ES-I3 (cell line): Measurements from ENCODE around the gene SNRNP200.
"Not testable (repeated sequence)": the region's sequence is repeated elsewhere in the genome, so short reads cannot be mapped to it uniquely, and the experiment has no call there.

Experiments used
- H3K36me3 ChIP-seq: 2 replicates; pipeline ENCODE4 v1.6.1; 2013; ENCODE audit warnings: mild to moderate bottlenecking, low read length, control low read depth, moderate library complexity; ENCODE audit not compliant: insufficient read depth
- H3K4me1 ChIP-seq: 2 replicates; pipeline ENCODE4 v1.6.1; 2013; ENCODE audit warnings: mild to moderate bottlenecking, control low read depth, low read length; ENCODE audit not compliant: insufficient read depth
- H3K9ac ChIP-seq: 2 replicates; pipeline ENCODE4 v1.6.1; 2013; ENCODE audit warnings: low read depth, mild to moderate bottlenecking, low read length, moderate library complexity
- H3K9me3 ChIP-seq: 2 replicates; pipeline ENCODE4 v1.6.1; 2013; ENCODE audit warnings: mild to moderate bottlenecking, low read length, moderate library complexity; ENCODE audit not compliant: control insufficient read depth, insufficient read depth

SNRNP200 gene

GRCh38 chr2:96258166-96259022, 47.0 kb downstream of the SNRNP200 start:
- Histone ChIP-seq H3K36me3 (peaks cover 4% of the 10 kb centered on the region), H3K9me3 (no peaks in the 10 kb centered on the region), H3K9ac (no peak overlapping the region), H3K4me1 (peaks cover 17% of the 10 kb centered on the region)

- not testable (repeated sequence) for H3K9ac ChIP-seq, H3K9me3 ChIP-seq, H3K36me3 ChIP-seq
- H3K4me1 ChIP-seq: peaks cover 17% of the 10 kb centered on the region
These were observed 47.6 kb downstream of the SNRNP200 start for GRCh38 chr2:96257744-96258143.

GRCh38 chr2:96256611-96257113, 48.7 kb downstream of the SNRNP200 start:
- H3K36me3 ChIP-seq: peaks cover 8% of the 10 kb centered on the region
- H3K4me1 ChIP-seq: peaks cover 17% of the 10 kb centered on the region
- no peak overlapping the region for H3K9ac ChIP-seq
- no peaks in the 10 kb centered on the region for H3K9me3 ChIP-seq

GRCh38 chr2:96254571-96254970, 50.8 kb downstream of the SNRNP200 start:
- H3K9me3 ChIP-seq: no peaks in the 10 kb centered on the region
- H3K4me1 ChIP-seq: peaks cover under 1% of the 10 kb centered on the region
- peaks cover 8% of the 10 kb centered on the region for H3K36me3 ChIP-seq
- H3K9ac ChIP-seq: no peak overlapping the region

DNA sequence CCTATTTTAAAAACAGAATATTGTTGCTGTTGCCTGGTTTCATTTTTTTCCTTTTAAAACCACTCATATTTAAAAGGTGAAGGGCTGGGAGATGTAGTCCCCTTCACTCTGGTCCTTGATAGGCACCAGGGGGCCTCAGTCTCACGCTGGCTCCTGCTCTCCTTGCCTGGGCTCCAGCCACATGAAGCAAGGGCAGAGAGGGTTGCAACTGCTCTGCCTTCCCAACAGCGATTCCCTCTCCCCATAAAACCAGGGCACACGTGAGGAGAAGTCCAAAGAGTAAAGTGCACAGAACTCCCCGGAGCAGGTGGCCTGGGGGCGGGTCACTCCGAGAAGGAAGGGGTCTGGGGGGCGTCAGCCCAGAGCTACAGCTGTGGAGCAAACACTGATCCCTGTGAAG, 52.3 kb downstream of the SNRNP200 start:
- H3K9me3 ChIP-seq: no peaks in the 10 kb centered on the region
- H3K4me1 ChIP-seq: no peaks in the 10 kb centered on the region; the same call in 1 of the 2 replicates
- H3K9ac ChIP-seq: no peak overlapping the region
- peaks cover 8% of the 10 kb centered on the region for H3K36me3 ChIP-seq

- H3K9ac ChIP-seq: no peak overlapping the region
- H3K9me3 ChIP-seq: no peaks in the 10 kb centered on the region
- H3K36me3 ChIP-seq: peaks cover 8% of the 10 kb centered on the region
These were observed 52.8 kb downstream of the SNRNP200 start for GRCh38 chr2:96252526-96252925.

GRCh38 chr2:96251721-96252292, 53.5 kb downstream of the SNRNP200 start:
- peaks cover 8% of the 10 kb centered on the region for H3K36me3 ChIP-seq
- H3K9me3 ChIP-seq: no peaks in the 10 kb centered on the region
- H3K9ac ChIP-seq: no peak overlapping the region
- H3K4me1 ChIP-seq: no peaks in the 10 kb centered on the region; the same call in 1 of the 2 replicates

More at GRCh38 chr2:96252526-96252925, 52.8 kb downstream of the SNRNP200 start:
- H3K4me1 ChIP-seq: no peaks in the 10 kb centered on the region; the same call in 1 of the 2 replicates

DNA sequence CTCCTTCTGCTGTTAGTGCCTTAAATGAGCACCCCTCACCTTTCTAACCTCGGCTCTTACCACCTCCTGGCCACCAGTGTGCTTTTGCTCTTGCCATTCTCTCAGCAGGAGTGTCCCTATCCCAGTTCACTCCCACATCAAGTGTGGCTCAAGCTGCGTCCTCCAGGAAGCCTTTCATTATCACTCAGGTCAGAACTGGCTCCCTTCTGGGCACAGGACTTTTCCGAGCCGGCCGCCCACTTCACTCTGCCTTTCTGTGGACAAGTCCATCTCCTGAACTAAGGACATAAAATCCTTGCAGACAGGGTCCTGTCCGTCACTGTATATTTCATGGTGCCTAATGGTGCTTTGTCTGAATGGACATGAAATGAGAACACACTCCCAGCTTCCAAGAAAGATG, 55.2 kb downstream of the SNRNP200 start:
- Histone ChIP-seq H3K4me1 (no peaks in the 10 kb centered on the region; the same call in 1 of the 2 replicates), H3K36me3 (peaks cover 5% of the 10 kb centered on the region), H3K9me3 (no peaks in the 10 kb centered on the region), H3K9ac (no peak overlapping the region)

DNA sequence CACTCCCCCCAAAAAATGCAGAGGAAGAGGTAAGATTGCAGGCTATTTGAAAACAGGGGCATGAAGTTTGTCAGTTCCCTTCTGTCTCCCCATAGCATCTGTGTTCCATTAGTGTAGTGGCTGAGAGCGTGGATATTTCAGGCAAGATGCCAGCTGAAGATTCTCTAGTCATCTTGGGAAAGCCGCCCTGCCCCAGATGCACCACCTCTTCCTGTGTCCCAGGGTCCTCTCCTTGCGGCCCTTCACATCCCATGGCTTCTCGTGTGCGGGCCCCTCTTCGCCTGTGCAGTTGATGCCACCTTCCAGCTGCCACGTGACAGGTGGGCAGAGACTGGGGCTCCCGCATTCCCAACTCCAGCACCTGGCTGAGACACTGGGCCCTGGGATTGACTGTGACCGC, 55.7 kb downstream of the SNRNP200 start:
- Histone ChIP-seq H3K36me3 (peaks cover 5% of the 10 kb centered on the region), H3K9ac (no peak overlapping the region), H3K4me1 (no peaks in the 10 kb centered on the region; the same call in 1 of the 2 replicates), H3K9me3 (no peaks in the 10 kb centered on the region)

- no peak overlapping the region for H3K9ac ChIP-seq
- no peaks in the 10 kb centered on the region; the same call in 1 of the 2 replicates for H3K4me1 ChIP-seq
- H3K9me3 ChIP-seq: no peaks in the 10 kb centered on the region
- peaks cover 5% of the 10 kb centered on the region; the same call in 1 of the 2 replicates for H3K36me3 ChIP-seq
These were observed 56.7 kb downstream of the SNRNP200 start for GRCh38 chr2:96248624-96249023.

DNA sequence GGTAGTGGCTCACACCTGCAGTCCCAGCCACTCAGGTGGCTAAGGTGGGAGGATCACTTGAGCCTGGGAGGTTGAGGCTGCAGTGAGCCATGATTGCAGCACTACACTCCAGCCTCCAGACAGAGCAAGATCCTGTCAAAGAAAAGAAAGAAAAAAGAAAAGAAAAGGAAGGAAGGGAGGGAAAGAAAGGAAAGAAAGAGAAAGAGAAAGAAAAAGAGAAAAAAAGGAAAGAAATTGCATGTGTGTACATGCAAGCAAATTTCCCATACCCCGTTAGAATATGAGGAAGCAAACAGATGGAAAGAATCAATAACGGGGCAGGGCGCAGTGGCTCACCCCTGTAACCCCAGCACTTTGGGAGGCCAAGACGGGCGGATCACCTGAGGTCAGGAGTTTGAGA, 57.5 kb downstream of the SNRNP200 start:
- H3K36me3 ChIP-seq: no peaks in the 10 kb centered on the region; the same call in 1 of the 2 replicates
- no peaks in the 10 kb centered on the region for H3K9me3 ChIP-seq
- no peaks in the 10 kb centered on the region; the same call in 1 of the 2 replicates for H3K4me1 ChIP-seq
- H3K9ac ChIP-seq: no peak overlapping the region

GRCh38 chr2:96247009-96247408, 58.3 kb downstream of the SNRNP200 start:
- Histone ChIP-seq H3K9me3 (no peaks in the 10 kb centered on the region), H3K36me3 (no peaks in the 10 kb centered on the region; the same call in 1 of the 2 replicates), H3K4me1 (no peaks in the 10 kb centered on the region; the same call in 1 of the 2 replicates), H3K9ac (no peak overlapping the region)

GRCh38 chr2:96245609-96246390, 59.5 kb downstream of the SNRNP200 start:
- H3K4me1 ChIP-seq: no peaks in the 10 kb centered on the region; the same call in 1 of the 2 replicates
- no peaks in the 10 kb centered on the region; the same call in 1 of the 2 replicates for H3K36me3 ChIP-seq
- no peaks in the 10 kb centered on the region for H3K9me3 ChIP-seq
- H3K9ac ChIP-seq: no peak overlapping the region

GRCh38 chr2:96243843-96244242, 61.5 kb downstream of the SNRNP200 start:
- no peak overlapping the region for H3K9ac ChIP-seq
- H3K4me1 ChIP-seq: no peaks in the 10 kb centered on the region; the same call in 1 of the 2 replicates
- no peaks in the 10 kb centered on the region; the same call in 1 of the 2 replicates for H3K36me3 ChIP-seq
- H3K9me3 ChIP-seq: no peaks in the 10 kb centered on the region
